Stimulated activated CD8-positive, alpha-beta memory T cell treated with anti-CD3 and anti-CD28 coated beads, Interleukin-12 subunit alpha, Interleukin-12 subunit beta, amount 100 ng/mL, for 4 hours (primary cell): Measurements from ENCODE around the gene HOXA9.

ENCODE experiments used
- DNase-seq: peaks from one replicate; pipeline ENCODE4 v3.0.0-alpha.2; 2020; ENCODE audit warnings: low read depth

Gene HOXA9

DNA sequence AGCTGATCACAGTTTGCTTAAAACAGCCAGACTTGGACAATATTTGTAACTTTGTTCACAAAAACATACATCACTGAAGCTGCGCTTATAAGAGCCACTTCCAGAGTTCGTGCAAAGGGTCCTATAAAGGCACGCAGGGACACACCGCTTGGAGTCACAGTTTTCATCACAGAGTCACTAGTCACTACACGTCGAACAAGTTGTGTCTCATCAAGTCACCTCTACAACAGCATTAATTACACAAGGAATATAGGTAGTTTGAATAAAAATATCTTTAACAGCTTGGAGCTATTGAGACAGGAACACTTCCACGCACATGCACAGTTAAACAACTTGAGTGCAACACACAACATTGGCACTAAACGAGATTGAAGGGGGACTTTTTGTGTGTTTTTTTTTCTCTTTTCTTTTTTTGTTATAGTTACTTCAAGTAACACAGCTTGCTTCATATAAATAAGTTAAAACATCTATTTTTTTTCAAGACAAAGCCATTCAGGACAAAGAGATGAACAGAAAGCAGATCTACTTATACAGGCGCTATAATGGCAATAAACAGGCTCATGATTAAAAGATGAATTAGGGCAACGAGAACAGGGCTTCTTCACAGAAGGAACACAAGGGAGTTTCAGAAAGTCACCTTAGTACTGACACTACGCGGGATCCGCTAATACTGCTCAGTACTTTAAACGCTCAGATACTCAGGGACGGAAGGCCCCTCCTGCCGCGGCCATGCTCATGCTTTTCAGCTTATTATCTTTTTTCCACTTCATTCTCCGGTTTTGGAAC is 24.0 kb downstream of the HOXA9 start:
- no peak for DNase-seq

DNA sequence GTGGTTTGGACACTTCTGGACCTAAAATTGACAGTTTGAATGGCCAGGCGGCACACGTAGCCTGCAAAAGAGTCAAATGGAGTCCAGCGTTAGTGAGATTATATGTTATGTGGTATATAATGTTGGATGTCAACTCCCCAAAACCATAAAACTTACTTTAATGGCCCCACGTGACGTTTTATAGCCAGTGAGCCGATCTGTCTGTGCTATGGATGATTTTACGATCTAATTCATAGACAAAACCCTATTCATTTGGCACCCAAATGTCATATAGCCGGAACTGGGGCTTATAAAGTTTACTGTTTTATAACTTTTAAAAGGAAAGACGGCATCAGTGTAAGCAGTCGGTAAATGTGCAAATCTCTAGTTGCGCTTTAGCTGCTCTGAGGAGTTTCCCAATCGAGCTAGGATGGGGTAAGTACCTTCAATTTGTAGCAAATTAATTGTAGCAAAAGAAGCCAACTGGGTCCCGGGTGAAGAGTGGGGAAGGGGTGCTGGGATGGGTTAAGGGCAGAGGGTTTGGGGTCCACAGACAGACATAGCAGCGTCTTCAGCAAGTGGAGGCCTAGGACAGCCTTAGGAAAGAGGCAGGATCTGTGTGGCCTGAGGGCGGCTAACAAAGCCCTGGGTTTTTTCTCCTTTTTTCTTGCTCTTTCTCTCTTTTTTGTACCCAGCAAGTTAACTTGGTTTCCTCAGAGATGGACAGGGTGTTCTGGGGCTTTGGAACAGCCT is 25.0 kb downstream of the HOXA9 start:
- DNase-seq: no peak

DNA sequence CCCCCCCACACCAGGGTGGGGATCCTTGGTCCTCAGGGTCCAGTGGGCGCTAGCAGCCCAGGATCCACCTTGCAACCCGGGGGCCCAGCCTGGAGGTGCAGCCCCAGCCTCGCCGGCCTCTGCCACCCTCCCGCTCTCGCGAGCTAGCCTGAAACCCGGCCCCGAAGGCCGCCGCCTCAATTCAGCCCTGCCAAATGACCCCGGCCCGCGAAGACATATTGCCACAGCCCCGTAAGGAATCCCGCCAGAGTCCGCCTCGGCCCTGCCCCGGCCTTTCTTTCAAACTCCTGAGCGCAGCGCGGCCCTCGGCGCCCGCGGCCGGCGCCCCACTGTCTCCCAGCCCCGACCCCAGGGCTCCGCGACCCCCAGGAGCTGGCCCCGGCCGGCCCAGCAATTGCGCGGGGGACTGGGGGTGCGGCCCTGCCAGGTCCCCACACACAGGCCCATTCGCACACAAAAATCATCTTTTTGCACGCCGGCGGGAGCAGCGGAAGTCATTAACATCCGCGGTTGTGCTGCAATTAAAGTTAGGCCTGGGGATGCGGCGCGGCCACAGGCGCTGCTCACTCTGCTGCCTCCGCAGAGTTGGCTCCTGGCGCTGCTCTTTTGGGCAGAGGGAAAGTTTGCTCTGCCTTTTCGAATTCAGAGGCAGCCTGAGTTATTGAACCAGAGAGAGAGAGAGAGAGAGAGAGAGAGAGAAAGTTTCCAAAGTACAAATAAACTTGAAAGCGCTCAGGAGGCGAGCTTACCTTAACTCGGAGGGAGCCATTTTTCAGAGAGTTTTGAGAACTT is 25.8 kb downstream of the HOXA9 start:
- DNase-seq: no peak

DNA sequence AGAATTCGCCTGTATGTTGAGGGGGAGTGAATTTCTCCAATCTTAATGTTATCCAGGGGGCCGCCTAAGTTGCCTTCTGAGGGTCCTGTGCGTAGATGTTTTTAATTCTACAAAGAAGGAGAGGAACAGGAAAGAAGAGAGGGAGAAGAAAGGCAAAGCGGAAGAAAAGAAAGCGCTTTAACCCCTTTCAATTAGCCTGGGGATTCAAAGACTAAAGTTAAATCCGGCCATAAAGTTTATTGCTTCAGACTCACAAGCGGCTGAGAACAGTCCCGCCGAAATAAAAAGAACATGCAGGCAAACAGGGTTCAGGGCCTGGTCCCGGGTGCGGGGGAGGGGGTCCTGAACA is 26.4 kb downstream of the HOXA9 start:
- DNase-seq: no peak

DNA sequence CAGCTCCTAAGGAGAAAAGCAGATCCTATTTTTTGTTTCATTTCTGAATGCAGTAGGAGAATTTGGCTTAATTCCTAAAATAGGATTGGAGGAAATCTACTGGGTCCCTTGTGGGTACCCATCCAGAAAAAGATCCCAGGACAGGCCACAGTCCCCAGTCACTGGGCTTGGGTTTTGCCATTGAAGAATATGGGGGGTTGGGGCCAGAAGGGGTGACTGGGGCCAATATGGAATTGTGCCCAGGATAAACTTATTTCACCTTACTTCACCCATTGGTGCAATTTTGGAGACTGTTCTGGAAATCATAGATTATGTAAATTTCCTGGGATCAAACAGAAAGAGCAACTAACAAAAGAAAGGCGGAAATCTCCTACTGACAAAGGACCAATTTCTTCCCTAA is 26.9 kb downstream of the HOXA9 start:
- DNase-seq: no peak

DNA sequence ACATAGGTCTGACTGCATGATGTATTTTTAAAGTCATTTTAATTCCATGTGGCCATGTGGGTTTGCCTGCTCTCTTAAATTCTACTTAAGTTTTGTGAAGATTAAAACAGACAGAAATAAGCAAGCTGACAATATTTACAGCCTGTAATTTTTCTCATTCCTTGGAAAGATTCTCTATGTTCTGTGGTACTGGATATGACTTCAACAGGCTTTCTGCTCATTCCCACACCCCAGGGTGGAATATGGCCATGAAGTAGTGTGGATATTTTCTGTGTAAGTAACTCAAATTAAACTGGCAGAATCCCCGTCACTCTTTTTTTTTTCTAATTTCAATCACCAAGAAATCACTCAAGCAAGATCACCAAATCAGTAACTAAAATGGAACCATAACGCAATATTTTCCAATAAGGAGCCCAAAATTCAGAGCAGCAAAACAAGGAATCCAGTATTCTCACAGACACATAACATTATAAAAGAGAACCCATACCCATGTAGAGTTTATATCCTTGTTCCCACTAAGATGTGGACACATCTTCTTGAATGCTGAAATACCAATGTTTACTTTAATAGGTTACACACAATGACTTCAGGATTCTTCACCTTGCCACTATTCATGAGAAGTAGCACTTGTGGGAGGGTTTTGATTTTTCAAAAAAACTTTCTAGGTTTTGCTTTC is 27.6 kb downstream of the HOXA9 start:
- no peak for DNase-seq

DNA sequence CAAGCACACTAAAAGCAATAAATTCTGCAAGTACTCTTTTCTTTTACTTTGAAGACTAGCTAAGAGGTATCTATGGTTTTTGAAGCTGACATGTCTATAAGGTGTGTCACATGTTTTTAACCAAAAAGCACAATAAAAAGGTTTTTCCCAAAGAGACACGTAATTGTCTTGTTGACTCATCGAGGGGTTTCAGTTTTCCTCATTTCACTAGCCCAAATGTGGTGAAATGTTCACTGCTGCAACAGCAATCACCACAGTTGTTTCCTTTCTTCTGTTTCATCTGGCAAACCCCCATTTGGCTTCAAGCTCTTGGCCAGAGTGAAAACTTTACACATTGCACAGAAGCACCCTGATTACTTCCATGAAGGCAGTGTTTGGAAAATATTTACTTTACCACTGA is 30.9 kb downstream of the HOXA9 start:
- DNase-seq: no peak

DNA sequence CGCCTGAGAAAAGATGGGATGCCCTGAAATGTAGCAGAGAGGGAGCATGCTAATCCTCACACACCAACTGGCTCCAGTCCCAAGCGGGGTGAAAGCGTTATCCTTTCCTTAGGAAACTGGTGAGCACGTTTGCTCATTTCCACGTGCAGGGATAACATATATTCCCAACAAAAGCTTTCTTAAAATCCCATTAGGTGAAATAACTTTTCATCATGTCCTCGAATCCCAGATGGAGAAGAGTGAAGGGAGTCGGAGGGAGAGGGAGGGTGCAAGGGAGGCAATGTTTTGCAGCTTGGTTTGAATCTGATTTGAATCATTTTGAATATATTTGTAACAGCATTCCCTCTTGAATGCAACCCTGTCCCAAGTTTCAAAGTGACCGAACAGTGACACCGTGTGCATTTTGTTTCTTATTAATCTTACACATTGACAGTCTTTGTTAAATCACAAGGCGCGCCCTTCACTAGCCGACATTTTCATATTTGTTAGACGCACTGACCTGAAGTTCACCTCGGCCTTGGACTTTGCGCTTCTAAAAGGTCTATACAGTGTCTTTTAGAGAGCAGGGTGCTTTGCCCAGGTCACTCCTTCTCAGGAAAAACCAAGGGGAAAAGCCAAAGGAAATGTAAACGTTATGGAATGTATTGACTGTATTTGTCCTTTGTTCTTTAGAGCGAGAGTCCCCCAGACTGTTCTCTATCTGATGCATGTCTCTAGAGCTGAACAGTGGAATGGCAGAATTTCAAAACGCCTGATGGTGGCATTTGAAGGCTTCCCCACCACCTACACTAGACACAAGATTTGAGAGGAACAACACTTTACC is 31.7 kb downstream of the HOXA9 start:
- no peak for DNase-seq

DNA sequence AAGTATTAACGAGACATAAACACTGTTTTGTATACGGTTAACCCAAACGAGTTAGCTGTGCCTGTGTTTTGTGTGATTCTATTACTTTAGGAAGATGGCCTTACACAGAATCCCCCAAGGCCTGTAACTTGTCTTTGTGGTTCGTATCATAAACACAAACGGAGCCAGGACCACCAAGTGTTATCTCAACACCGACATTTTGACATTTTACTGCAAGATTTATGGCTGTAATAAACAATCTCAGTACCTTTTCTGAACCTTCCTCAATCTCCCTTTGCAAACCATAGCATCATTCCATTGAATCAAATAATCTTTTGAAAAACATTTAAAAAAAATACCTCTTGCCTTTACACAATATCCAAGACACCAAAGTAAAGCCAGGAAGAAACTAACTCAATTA is 32.4 kb downstream of the HOXA9 start:
- no peak for DNase-seq

DNA sequence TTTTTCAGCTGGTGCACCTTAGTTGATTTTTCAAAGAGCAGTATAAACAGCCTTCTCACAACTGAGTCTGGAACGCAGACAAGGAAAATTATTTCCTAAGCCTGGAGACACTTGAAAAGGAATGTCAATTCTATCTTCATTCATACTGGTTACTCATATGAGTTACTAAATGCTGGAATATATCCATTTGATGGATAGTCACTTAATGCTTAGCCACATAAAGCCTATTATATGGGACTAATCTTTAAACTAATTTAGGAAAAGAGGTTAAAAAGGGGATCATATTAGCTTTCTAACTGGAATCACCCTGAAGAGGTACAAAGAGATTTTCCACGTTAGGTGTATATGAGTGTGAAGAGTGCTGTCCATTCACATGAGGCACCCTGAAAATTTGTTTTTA is 33.1 kb downstream of the HOXA9 start:
- no peak for DNase-seq

DNA sequence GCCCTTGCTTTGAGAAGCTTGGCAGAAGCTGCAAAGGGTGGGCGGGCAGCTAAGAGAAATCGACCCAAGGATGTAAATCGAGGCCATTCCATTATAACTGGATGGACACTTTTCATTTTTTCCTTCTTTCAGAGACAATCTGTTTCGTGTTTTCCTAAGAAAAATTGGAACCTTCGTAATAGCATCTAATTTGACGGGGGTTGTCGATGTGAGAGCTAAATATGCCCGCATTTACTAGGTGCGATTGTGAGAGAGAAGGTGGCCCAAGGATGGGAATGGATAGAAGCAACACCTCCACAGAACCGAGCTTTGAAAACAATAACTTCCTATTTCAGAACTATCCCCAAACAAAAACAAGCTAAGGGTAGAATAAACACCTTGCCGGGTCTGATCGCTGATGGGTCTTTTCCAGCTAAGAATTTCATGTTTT is 33.9 kb downstream of the HOXA9 start:
- DNase-seq: no peak

DNA sequence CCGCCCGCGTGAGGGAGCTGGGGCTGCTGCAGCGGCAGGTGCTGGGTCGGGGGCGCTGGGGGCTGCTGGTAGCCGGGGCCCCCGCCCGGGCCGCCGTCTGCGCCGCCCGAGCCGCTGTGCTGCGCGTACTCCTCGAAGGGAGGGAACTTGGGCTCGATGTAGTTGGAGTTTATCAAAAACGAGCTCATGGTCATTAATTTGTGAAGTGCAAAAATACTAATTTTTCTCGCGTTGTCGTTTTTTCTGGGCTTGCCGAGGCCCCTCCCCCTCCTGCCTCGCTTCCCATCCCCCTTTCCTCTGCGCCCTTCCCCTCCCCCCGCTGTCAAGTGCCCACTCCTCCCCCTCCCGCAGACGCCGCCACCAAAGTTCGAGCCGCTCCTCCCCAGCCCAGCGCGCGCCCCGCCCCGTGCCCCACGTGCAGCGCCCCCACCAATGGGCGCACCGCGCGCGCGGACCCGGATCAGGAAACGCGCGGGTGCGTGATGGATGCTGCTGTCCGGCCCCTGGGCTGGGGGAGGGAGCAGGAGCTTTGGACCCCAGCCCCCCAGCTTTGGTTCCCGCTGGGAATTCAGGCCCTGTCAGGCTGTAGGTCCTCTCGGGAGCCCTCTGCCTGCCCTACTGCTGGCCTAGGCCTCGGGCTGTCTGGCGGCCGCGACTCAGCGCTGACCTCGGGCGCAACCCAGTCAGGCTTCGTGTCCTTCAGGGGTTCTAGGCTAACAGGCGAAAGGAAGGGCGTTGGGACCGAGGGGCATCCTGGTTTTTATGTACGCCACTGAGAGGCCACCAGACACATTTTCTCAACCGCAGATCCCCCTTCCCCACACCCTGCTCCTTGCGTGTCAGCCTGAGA is 34.6 kb downstream of the HOXA9 start, which contains the start of gene HOXA4:
Gene HOXA4 (minus strand): TSS at position 218 of the 850 bp plus-strand sequence. CDS start 24 bp downstream, at position 194.
- DNase-seq: peak; percentile 61

DNA sequence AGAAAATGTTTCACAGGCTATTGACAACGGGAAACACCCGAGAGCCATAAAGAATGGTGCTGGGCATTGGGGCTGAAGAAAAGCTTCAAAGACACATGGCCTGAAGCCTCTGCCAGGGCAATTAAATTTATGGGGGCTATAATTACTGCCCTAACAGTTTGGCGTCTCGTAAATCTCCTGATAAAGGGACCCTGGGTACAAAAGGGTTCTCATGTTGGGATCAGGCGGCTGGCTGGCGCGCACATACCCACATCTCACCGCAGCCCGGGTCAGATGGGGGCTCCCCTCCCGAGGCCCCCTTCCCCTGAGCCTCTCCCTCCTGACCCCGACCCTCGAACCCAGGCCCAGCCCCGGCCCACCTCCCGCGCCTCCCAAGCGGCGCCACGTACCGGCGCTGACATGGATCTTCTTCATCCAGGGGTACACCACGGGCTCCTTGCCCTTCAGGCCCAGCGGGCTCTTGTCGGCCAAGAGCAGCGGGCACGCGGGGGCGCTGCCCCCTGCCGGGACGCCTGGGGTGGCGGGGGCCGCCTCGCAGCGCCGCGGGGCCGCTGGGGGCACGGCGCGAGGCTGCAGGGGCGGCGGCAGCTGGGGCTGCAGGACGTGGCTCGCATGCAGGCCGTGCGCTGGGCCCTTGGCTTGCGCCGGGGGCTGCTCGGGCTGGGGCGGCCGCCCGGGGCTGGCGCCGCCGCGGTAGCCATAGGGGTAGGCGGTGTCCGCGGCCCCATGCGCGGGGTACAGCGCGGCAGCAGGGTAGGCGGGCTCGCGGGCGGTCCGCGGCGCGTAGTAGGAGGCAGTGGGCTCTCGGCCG is 35.4 kb downstream of the HOXA9 start:
- no peak for DNase-seq

DNA sequence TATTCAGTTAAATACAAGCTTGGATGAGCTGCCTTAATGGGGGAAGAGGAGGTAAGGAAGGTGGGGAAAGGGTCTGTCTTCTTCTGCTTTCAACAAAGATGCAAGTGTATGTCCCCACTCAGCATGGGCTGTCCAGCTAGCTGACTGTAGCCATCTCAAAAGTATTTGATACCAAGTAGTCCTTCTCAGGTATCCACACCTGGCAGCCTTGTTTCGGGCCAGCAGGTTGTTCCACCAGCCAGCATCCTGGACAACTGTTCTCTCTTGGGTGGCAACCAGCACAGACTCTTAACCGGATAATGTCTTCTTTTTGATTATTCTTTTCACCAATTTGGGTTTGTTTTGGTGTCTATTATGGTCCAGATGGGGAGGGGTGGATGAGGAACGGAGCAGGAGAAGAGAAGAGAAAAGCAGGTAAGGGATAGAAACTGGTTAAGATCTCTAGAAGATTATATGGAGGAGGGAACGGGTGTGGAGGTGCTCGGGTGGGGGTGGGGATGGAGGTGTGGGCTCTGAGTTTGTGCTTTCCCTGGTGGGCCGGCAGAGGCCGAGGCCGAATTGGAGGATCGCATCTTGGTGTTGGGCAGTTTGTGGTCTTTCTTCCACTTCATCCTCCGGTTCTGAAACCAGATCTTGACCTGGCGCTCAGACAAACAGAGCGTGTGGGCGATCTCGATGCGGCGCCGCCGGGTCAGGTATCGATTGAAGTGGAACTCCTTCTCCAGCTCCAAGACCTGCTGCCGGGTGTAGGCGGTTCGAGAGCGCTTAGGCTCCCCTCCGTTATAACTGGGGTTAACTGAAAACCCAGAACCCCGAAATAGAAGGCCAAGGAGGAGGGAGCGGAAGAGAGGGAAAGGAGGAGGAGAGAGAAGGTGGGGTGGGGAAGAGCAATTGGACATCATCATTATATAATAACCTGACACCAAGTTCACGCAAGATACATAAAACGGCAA is 36.3 kb downstream of the HOXA9 start:
- no peak for DNase-seq

DNA sequence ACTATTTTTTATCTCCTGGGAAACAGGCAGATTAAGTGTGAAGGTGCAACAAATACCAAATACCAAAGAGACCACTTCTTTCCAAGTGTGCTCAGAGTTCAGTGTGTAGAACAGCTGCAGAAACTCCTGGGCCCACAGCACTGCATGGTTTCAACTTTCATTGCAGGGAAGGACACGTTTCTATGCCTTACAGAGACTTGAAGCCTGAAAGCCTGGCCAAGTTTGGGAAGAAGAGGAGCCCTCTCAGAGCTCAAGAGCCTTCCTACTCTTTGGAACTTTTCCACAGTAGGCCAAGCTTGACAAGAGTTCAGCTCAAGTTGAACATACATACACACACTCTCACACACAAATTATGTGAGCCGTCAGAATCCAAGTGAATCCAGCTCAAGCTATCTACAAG is 37.3 kb downstream of the HOXA9 start:
- no peak for DNase-seq

DNA sequence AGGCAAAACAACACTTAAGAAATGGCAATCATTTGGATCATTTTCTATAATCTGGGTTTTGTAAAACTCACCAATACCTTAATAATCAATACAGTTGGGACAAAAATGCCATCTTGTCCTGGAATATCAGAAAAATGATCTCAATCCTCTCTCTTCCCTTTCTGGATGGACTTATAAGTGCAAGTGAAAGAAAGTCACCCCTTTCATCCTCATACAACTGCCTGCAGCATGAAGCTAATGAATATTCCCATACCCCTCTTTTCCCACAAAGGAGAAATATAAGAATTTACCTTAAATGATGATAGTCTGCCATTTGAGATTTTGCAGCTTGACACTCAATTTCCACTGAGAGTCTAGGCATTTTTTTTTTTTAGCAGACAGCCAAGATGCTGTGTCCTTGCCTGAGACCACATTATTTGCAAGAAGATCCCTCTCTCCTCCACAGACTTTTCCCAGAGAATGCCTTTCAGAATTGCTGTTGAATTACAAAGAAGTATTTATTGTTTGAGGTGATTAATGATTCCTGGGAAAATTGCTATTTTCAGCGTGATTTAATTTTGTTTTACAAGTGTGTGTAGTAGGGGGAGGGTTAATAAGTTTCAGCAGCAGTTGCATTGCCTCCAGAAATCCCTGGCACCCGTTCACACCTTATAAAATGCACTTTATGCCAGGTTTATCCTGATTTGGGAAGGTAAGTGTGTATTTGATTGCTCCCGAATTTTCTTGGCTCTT is 38.6 kb downstream of the HOXA9 start:
- no peak for DNase-seq

DNA sequence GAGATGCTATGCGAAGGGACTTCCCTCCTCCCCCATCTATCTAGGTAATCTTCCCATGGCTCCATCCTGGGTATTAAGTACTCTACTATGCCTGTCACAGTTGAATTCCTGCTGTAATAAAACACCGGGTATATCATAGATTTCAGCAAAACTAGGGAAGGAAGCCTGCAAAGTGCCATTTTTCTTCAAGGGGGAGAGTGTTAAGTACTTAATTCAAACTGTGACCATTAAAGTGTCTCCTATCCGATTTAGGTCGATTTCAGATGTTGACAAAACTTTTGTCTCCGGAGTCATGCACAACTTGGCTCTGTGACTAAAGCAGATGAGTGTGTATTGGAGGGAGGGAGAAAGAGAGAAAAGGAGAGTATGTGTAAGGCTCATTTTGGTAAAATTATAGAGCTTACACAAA is 39.3 kb downstream of the HOXA9 start:
- DNase-seq: no peak
